ENCODE results near the gene TRIP13. TPM values are rescaled to one million over a fixed set of nuclear protein-coding genes. Genes with fewer than 3 reads are reported as not detected.
"Not testable (repeated sequence)": the region's sequence is repeated elsewhere in the genome, so short reads cannot be mapped to it uniquely, and the experiment has no call there.

Gene TRIP13
- total RNA-seq, 1 donor from 2014 or later: 8.4 TPM

DNA sequence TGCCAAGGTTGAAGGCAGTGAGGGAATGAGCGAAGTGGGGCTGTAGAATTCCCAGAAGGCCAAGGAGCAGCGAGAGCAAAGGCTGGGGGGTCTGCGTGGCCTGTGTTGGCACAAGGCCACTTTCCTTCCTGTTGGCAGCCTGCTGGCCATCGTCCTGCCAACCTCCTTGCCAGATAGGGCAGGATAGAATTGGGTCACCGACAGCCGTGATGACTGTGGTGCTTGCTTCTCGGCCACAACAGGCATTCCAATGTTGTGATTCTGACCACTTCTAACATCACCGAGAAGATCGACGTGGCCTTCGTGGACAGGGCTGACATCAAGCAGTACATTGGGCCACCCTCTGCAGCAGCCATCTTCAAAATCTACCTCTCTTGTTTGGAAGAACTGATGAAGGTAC, 18.9 kb downstream of the TRIP13 start:
- Mint-ChIP-seq H3K36me3 (ENCODE audit: low read depth, unreplicated experiment) (peaks cover 31% of the 10 kb centered on the region), H3K4me1 (ENCODE audit: unreplicated experiment) (no peaks in the 10 kb centered on the region), H3K27ac (ENCODE audit: unreplicated experiment) (no peak overlapping the region), H3K9me3 (ENCODE audit: unreplicated experiment) (no peaks in the 10 kb centered on the region), H3K27me3 (ENCODE audit: unreplicated experiment) (peaks cover 7% of the 10 kb centered on the region), H3K4me3 (ENCODE audit: unreplicated experiment) (no peak overlapping the region)
- TF ChIP-seq, protein P1, sequence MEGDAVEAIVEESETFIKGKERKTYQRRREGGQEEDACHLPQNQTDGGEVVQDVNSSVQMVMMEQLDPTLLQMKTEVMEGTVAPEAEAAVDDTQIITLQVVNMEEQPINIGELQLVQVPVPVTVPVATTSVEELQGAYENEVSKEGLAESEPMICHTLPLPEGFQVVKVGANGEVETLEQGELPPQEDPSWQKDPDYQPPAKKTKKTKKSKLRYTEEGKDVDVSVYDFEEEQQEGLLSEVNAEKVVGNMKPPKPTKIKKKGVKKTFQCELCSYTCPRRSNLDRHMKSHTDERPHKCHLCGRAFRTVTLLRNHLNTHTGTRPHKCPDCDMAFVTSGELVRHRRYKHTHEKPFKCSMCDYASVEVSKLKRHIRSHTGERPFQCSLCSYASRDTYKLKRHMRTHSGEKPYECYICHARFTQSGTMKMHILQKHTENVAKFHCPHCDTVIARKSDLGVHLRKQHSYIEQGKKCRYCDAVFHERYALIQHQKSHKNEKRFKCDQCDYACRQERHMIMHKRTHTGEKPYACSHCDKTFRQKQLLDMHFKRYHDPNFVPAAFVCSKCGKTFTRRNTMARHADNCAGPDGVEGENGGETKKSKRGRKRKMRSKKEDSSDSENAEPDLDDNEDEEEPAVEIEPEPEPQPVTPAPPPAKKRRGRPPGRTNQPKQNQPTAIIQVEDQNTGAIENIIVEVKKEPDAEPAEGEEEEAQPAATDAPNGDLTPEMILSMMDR (IDR thresholded peaks at IDR 0.05; ENCODE audit: unreplicated experiment): no peak
- DNase-seq (ENCODE audit: low spot score): no peak

DNA sequence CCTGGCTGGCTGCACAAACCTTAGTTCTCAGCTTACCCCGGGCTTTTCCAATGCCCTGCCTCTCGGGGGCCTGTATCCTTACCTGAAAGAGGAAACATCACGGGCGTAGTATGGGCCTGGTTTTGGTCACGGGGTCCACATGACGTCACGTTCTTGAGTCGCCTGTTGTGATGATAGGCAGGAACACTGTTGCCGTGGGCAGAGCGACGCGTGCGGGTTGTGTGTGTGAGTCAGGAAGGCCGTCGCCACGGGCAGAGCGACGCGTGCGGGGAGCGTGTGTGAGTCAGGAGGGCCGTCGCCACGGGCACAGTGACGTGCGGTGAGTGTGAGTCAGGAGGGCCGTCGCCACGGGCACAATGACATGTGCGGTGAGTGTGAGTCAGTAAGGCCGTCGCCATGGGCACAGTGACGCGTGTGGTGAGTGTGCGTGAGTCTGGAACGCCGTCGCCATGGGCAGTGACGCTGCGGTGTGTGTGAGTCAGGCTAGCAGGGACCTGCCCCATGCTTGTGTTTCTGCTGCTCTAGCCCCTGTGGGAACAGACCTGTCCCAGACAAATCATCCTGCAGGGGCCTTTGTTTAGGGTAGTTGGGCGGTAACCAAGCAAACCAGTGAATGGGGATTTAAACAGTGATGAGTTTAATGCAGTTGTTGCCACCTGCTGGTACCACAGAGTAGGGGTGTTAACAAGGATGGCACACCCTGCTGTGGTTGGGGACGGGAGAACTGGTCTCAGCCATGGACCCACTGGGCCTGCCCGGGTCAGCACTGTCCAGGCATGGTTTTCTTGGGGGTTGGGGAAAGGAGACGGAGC, 19.8 kb downstream of the TRIP13 start:
- DNase-seq (ENCODE audit: low spot score): no peak
- peak overlapping the region; percentile 54 for H3K27ac Mint-ChIP-seq (ENCODE audit: unreplicated experiment)
- H3K9me3 Mint-ChIP-seq (ENCODE audit: unreplicated experiment): no peaks in the 10 kb centered on the region
- TF ChIP-seq, protein P1 (IDR thresholded peaks at IDR 0.05; ENCODE audit: unreplicated experiment): no peak
- H3K4me3 Mint-ChIP-seq (ENCODE audit: unreplicated experiment): no peak overlapping the region
- H3K4me1 Mint-ChIP-seq (ENCODE audit: unreplicated experiment): no peaks in the 10 kb centered on the region
- peaks cover 31% of the 10 kb centered on the region for H3K36me3 Mint-ChIP-seq (ENCODE audit: low read depth, unreplicated experiment)
- H3K27me3 Mint-ChIP-seq (ENCODE audit: unreplicated experiment): peaks cover 7% of the 10 kb centered on the region

DNA sequence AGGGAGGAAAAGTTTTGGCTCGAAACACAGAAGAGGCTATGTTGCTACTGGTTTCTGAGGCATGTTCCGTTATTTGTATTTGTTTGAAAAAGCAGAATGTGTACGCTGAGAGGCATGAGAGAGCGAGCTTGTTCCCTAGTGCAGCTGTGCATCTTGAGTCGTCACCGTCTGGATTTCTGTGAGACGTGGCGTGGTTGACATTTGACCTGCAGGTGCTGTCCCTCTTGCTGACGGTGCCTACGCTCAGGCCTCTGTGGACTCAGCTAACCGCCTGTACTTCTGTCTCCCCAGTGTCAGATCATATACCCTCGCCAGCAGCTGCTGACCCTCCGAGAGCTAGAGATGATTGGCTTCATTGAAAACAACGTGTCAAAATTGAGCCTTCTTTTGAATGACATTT, 21.5 kb downstream of the TRIP13 start:
- H3K9me3 Mint-ChIP-seq (ENCODE audit: unreplicated experiment): no peaks in the 10 kb centered on the region
- H3K27ac Mint-ChIP-seq (ENCODE audit: unreplicated experiment): no peak overlapping the region
- TF ChIP-seq, protein P1 (IDR thresholded peaks at IDR 0.05; ENCODE audit: unreplicated experiment): no peak
- peaks cover 36% of the 10 kb centered on the region for H3K36me3 Mint-ChIP-seq (ENCODE audit: low read depth, unreplicated experiment)
- no peak for DNase-seq (ENCODE audit: low spot score)
- no peaks in the 10 kb centered on the region for H3K4me1 Mint-ChIP-seq (ENCODE audit: unreplicated experiment)
- H3K27me3 Mint-ChIP-seq (ENCODE audit: unreplicated experiment): peaks cover 7% of the 10 kb centered on the region
- H3K4me3 Mint-ChIP-seq (ENCODE audit: unreplicated experiment): no peak overlapping the region

DNA sequence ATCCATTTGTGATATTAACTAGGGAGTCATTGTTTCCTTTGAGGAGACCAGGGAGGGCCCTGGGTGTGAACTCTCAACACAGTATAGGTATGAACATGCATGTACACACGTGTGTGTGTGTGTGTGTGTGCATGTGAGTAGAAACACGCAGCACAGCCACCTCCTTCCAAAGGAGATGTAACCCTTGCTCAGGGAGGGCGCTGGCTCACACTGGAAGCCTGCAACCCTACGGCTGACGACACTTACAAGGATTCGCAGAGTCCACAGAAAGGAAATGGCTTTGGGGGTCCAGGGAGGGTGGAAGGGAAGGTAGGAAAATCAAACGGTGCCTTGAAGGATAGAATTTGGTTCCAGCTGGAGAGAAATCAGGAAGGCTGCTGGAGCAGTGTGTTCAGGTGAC, 21.9 kb downstream of the TRIP13 start:
- DNase-seq (ENCODE audit: low spot score): no peak
- H3K36me3 Mint-ChIP-seq (ENCODE audit: low read depth, unreplicated experiment): peaks cover 32% of the 10 kb centered on the region
- no peak overlapping the region for H3K27ac Mint-ChIP-seq (ENCODE audit: unreplicated experiment)

DNA sequence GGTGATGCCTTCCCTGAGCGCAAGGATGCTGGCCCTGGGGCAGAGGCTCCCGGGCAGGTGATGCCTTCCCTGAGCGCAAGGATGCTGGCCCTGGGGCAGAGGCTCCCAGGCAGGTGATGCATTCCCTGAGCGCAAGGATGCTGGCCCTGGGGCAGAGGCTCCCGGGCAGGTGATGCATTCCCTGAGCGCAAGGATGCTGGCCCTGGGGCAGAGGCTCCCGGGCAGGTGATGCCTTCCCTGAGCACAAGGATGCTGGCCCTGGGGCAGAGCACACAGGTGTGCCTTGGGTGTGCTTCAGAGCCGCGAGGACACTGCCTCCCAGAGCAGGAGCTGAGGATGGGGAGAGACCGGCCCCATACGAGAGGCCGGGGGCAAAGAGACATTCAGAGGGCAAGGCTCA, 22.7 kb downstream of the TRIP13 start:
- not testable (repeated sequence) for H3K27me3 Mint-ChIP-seq (ENCODE audit: unreplicated experiment); H3K27ac Mint-ChIP-seq (ENCODE audit: unreplicated experiment); DNase-seq (ENCODE audit: low spot score); H3K9me3 Mint-ChIP-seq (ENCODE audit: unreplicated experiment); H3K4me1 Mint-ChIP-seq (ENCODE audit: unreplicated experiment); H3K4me3 Mint-ChIP-seq (ENCODE audit: unreplicated experiment)
- peaks cover 25% of the 10 kb centered on the region for H3K36me3 Mint-ChIP-seq (ENCODE audit: low read depth, unreplicated experiment)

More for the DNA sequence above, 21.9 kb downstream of the TRIP13 start:
- Mint-ChIP-seq H3K9me3 (ENCODE audit: unreplicated experiment) (no peaks in the 10 kb centered on the region), H3K27me3 (ENCODE audit: unreplicated experiment) (peaks cover 6% of the 10 kb centered on the region), H3K4me3 (ENCODE audit: unreplicated experiment) (peak overlapping the region; percentile 48), H3K4me1 (ENCODE audit: unreplicated experiment) (no peaks in the 10 kb centered on the region)
- TF ChIP-seq, protein P1 (IDR thresholded peaks at IDR 0.05; ENCODE audit: unreplicated experiment): no peak
